Activated naive CD8-positive, alpha-beta T cell treated with anti-CD3 and anti-CD28 coated beads for 36 hours (primary cell): ENCODE measurements around the gene RASSF9. TPM values are rescaled to one million over a fixed set of nuclear protein-coding genes. Genes with fewer than 3 reads are reported as not detected.

Source experiments
- DNase-seq: peaks from one replicate; pipeline ENCODE4 v3.0.0; 2021
- H3K27ac Mint-ChIP-seq: one replicate; pipeline ENCODE4 v1.8.0; 2022; ENCODE audit warnings: mild to moderate bottlenecking, moderate library complexity, mixed read lengths
- H3K27me3 Mint-ChIP-seq: one replicate; pipeline ENCODE4 v1.8.0; 2022; ENCODE audit warnings: mild to moderate bottlenecking, mixed read lengths
- H3K36me3 Mint-ChIP-seq: one replicate; pipeline ENCODE4 v1.8.0; 2021; ENCODE audit warnings: mild to moderate bottlenecking, mixed read lengths
- H3K4me1 Mint-ChIP-seq: one replicate; pipeline ENCODE4 v1.8.0; 2021; ENCODE audit warnings: mixed read lengths
- H3K4me3 Mint-ChIP-seq: one replicate; pipeline ENCODE4 v1.8.0; 2022; ENCODE audit warnings: mild to moderate bottlenecking, moderate library complexity, mixed read lengths
- H3K9me3 Mint-ChIP-seq: one replicate; pipeline ENCODE4 v1.8.0; 2022; ENCODE audit warnings: mixed read lengths
- total RNA-seq, 2 experiments: library from RNA; stranded (reverse); gene quantifications; one replicate each; pipeline ENCODE4 v1.2.3, GENCODE V29; 2021

The RASSF9 gene
- total RNA-seq, 2 experiments from 2014 or later = not detected

DNA sequence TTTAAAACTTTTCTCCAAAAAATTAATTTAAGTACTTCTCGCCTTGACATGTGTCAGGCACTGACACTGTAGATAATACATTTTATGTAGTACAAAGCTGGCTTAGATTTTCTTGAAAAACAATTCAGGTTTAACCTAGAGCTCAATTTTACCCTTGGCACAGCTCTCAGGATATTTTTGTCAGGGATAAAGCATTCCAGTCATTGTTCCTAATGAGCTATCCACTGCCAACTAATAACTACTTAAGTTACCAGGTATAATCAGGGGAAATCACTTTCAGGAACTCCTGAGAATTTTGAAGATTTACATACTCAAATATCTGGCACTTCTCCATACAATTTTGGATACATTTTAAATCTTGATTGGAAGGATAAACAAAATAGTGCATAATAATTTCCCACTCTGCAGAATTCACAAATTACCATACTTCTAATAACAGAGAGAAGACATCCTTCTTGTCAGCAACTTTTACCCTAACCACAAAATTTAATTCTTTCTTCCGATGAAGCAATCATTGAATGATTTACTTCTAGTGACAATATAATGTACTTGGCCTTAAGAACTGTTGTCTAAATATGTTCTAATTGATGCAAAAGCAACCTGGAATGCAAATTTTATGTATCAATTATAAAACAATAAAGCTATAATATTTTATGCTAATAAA, 4.8 kb downstream of the RASSF9 start:
- Mint-ChIP-seq H3K36me3 (no peaks in the 10 kb centered on the region), H3K27me3 (peaks cover 7% of the 10 kb centered on the region), H3K4me3 (no peak overlapping the region), H3K27ac (no peak overlapping the region), H3K4me1 (no peaks in the 10 kb centered on the region), H3K9me3 (no peaks in the 10 kb centered on the region)
- DNase-seq = no peak

DNA sequence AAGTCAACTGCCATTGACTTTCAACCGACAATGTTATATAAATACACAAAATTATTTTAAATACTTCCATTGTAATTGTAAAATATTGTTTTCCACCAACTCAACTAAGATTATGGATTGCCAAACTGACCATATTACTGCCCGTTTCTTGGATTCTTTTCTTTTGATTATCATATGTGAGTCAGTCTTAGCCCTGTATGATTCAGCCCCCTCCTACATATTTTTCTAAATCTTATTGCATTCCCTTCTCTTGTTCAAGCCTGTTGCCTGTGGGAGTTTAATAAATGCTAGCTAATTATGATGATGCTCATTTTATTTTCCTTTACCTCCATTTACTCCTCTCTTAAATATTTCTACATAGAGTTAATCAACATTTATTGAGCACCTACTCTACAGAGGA, 6.8 kb downstream of the RASSF9 start:
- Mint-ChIP-seq H3K9me3 (no peaks in the 10 kb centered on the region), H3K27ac (no peak overlapping the region), H3K4me3 (no peak overlapping the region), H3K4me1 (no peaks in the 10 kb centered on the region), H3K36me3 (no peaks in the 10 kb centered on the region), H3K27me3 (no peaks in the 10 kb centered on the region)
- DNase-seq = no peak

DNA sequence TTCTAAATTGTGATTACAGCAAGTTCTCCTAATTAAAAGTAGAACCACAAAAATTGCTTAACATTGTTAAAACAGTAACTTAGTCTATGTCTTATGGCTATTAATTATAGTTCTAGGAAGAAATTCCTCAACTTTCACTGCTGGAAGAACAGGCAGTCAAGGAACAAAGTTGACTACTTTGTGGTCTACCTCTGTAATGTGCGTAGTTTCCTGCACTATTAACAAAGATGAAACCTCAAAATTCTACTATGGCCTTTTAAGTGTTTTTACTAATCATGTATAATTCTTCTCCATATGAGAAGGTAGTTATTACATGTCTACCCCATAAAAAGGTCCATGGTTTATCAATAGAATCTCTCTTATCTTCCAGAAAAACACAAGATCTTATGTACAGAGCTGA, 7.6 kb downstream of the RASSF9 start:
- DNase-seq = no peak
- H3K4me3 Mint-ChIP-seq = no peak overlapping the region
- H3K9me3 Mint-ChIP-seq = no peaks in the 10 kb centered on the region
- H3K27me3 Mint-ChIP-seq = no peaks in the 10 kb centered on the region
- H3K27ac Mint-ChIP-seq = no peak overlapping the region
- no peaks in the 10 kb centered on the region for H3K36me3 Mint-ChIP-seq
- H3K4me1 Mint-ChIP-seq = no peaks in the 10 kb centered on the region

DNA sequence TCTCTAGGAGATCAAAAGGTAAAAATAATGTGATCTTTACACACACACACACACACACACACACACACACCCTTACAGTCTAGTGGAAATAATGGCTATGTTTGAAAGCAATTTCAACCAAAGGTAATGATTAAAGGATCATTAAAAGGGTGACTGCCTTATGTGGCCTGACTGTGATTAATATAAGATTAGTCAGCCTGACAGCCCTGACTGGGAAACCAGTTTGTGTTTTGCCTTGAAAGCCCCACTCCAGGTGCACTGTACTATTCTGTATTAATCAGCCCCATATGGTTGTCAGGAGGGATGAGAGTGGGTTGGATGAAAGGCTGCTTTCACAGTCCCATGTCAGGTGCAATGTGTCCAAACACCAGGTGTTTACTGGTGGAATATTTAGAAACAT, 10.5 kb downstream of the RASSF9 start:
- Mint-ChIP-seq H3K27ac (no peak overlapping the region), H3K27me3 (no peaks in the 10 kb centered on the region), H3K4me1 (no peaks in the 10 kb centered on the region), H3K9me3 (no peaks in the 10 kb centered on the region), H3K36me3 (no peaks in the 10 kb centered on the region), H3K4me3 (no peak overlapping the region)
- no peak for DNase-seq

DNA sequence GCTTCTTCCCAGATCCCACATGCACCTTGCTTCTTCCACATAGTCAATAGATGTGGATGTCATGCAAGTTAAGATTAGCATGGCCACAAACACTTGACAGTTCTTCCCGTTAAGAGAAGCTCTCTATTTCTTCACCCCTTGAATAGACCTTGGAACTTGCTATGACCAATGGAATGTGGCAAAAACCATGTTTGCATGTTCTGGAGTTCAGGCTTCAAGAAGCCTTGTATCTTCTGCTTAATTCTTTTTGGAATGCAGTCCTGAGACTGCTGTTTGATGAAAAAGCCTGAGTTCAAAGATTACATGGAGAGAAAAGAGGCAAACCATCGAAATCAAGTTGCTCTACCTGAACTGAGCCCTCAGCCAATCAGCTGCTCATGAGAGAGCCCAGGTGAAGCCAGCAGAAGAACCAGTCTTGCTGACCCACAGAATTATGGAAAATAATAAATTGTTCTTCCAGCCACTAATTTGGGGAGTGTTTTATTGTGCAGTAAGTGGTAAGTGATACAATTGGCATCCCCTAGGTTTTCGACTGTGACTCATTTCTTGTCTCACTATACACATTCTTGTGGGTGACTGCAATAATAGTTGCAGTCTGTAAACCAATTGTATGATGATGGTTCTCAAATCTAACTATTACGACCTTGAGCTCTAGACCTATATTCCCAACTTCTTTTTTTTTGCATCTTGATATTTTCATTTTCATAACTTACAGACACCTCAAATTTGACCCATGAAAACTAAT, 12.6 kb downstream of the RASSF9 start:
- DNase-seq = no peak
- Mint-ChIP-seq H3K27me3 (no peaks in the 10 kb centered on the region), H3K4me1 (no peaks in the 10 kb centered on the region), H3K9me3 (no peaks in the 10 kb centered on the region), H3K36me3 (no peaks in the 10 kb centered on the region), H3K4me3 (no peak overlapping the region), H3K27ac (no peak overlapping the region)

DNA sequence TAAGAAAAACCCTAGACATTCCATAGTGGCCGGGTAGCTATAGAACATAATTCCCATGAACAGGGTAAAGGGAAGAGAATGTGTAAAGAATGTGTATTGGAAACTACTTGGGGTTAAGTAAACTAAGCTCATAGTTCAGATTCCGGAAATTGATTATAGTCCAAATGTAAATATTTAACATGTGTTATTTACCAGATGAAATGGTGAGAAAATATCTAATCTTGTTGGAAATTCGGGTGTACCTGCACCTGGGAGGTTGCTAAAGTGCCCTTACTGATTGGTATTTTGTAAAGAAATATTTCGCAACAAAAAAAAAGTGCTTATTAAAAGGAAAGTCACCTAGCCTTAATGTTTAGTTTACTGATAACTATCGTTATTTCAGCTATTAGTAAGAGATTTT, 14.4 kb downstream of the RASSF9 start:
- no peaks in the 10 kb centered on the region for H3K36me3 Mint-ChIP-seq
- H3K4me3 Mint-ChIP-seq = no peak overlapping the region
- no peaks in the 10 kb centered on the region for H3K9me3 Mint-ChIP-seq
- no peaks in the 10 kb centered on the region for H3K27me3 Mint-ChIP-seq
- no peaks in the 10 kb centered on the region for H3K4me1 Mint-ChIP-seq
- no peak overlapping the region for H3K27ac Mint-ChIP-seq
- no peak for DNase-seq

DNA sequence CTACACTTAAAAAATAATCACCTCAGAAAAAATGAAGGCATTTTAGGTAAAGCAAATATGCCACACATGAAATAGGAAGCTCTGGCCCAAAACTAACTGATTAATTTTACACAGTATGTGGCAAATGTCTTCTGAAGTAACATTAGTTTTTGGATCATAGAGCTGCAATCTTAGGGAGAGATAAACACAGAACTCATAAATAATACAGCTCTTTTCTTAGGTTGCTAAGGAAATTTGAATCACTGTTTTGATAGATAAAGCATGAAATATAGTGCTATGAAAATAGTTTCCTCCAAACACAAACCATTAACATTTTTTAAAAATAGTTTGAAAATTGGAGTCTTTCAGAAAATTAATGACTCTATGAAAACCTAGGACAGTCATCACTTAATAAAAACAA, 15.0 kb downstream of the RASSF9 start:
- no peaks in the 10 kb centered on the region for H3K4me1 Mint-ChIP-seq
- DNase-seq = no peak
- H3K4me3 Mint-ChIP-seq = no peak overlapping the region
- no peaks in the 10 kb centered on the region for H3K9me3 Mint-ChIP-seq
- H3K27ac Mint-ChIP-seq = no peak overlapping the region
- H3K27me3 Mint-ChIP-seq = no peaks in the 10 kb centered on the region
- H3K36me3 Mint-ChIP-seq = no peaks in the 10 kb centered on the region

DNA sequence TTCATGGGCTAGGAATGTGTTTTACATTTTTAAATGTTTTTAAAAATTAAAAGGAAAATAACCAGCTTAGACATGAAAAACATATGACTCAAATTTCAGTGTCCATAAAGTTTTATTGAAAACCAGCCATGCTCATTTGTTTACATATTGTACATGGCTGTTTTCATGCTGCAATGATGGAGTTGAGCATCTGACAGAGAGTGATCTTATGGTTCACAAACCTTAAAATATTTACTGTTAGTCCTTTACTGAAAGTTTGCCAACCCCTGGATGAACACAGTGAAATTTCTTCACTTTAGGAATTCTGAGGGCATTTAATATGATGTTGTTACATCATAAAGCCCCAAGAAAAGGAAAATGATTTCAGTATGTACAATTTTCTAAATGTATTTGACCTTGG, 16.1 kb downstream of the RASSF9 start:
- no peak for DNase-seq
- Mint-ChIP-seq H3K36me3 (no peaks in the 10 kb centered on the region), H3K27me3 (no peaks in the 10 kb centered on the region), H3K4me3 (no peak overlapping the region), H3K9me3 (no peaks in the 10 kb centered on the region), H3K27ac (no peak overlapping the region), H3K4me1 (no peaks in the 10 kb centered on the region)

DNA sequence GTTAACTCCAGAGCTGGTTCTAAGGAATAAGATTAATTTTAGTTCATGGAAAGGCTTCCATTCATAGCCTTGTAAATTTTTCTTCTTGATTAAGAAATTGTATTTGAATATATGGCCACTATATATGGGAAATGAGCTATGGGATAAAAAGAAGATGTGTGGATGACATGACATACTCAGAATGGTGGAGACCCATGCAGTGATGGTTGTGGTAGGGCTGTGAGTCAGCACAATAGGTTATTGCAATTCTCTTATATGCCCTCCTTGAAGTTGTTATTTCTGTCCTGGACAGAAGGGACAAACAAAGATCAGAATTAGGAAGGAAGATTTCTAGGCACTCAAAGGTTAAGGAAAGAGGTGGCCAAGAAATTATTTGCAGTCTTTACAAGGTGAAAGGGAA, 21.5 kb downstream of the RASSF9 start:
- no peaks in the 10 kb centered on the region for H3K27me3 Mint-ChIP-seq
- no peaks in the 10 kb centered on the region for H3K9me3 Mint-ChIP-seq
- no peak for DNase-seq
- no peak overlapping the region for H3K4me3 Mint-ChIP-seq
- no peaks in the 10 kb centered on the region for H3K36me3 Mint-ChIP-seq
- H3K4me1 Mint-ChIP-seq = no peaks in the 10 kb centered on the region
- no peak overlapping the region for H3K27ac Mint-ChIP-seq

DNA sequence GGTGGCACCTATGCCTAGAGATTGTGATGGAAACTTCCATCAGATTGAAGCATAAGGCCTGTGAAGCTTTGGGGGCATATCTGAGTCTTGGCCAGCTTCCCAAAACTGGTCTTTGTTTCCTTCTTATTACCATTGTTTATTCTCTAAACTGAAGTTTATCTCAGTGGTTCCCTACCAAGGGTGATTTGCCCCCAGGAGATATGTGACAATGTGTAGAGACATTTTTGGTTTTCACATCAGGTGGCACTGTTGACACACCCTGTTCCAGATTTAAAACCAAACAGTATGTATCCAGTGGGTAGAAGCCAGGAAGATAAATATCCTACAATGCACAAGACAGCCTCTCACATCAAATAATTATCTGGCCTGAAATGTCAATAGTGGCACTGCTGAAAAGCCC, 22.1 kb downstream of the RASSF9 start:
- H3K27me3 Mint-ChIP-seq = no peaks in the 10 kb centered on the region
- no peaks in the 10 kb centered on the region for H3K4me1 Mint-ChIP-seq
- no peaks in the 10 kb centered on the region for H3K36me3 Mint-ChIP-seq
- H3K4me3 Mint-ChIP-seq = no peak overlapping the region
- H3K9me3 Mint-ChIP-seq = no peaks in the 10 kb centered on the region
- no peak for DNase-seq
- no peak overlapping the region for H3K27ac Mint-ChIP-seq

DNA sequence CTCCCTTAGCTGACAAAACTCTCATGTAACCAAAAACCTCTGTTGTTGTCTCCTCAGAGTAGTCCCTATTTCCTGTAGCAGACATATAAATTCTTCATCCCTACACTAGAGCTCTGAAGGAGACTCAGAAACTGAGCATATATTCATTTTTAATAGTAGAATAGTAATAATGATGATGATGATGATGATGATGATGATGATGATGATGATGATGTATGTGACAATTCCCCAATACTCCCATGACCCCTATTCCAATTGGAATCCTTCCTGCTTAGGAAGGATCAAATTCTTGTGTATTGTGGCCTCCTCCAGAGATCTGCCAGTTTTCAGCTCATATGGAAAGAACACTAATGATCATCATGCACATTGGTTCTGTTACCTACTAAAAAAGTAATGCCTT, 26.7 kb downstream of the RASSF9 start:
- Mint-ChIP-seq H3K36me3 (no peaks in the 10 kb centered on the region), H3K4me3 (no peak overlapping the region), H3K4me1 (no peaks in the 10 kb centered on the region), H3K9me3 (no peaks in the 10 kb centered on the region), H3K27me3 (no peaks in the 10 kb centered on the region), H3K27ac (no peak overlapping the region)
- no peak for DNase-seq

DNA sequence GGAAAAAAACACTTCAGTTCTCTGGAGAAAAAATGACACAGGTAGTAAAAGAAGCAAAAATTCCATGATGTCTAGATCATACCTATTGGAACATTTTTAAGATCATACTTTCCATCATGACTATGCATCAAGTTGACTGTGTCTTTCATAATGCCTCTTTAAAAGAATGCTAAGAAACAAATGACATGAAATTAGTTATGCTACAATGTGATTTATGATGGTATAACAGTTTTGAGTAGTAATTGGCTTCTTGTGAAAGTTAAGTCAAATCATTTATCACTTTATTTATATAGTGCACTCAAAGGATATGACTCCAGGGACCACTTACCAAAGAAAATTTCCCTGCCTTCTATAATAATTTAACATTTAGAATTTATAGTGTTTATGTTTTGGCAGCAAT, 28.5 kb downstream of the RASSF9 start:
- no peak overlapping the region for H3K27ac Mint-ChIP-seq
- no peak overlapping the region for H3K4me3 Mint-ChIP-seq
- H3K27me3 Mint-ChIP-seq = no peaks in the 10 kb centered on the region
- H3K4me1 Mint-ChIP-seq = no peaks in the 10 kb centered on the region
- no peaks in the 10 kb centered on the region for H3K9me3 Mint-ChIP-seq
- H3K36me3 Mint-ChIP-seq = no peaks in the 10 kb centered on the region
- no peak for DNase-seq

DNA sequence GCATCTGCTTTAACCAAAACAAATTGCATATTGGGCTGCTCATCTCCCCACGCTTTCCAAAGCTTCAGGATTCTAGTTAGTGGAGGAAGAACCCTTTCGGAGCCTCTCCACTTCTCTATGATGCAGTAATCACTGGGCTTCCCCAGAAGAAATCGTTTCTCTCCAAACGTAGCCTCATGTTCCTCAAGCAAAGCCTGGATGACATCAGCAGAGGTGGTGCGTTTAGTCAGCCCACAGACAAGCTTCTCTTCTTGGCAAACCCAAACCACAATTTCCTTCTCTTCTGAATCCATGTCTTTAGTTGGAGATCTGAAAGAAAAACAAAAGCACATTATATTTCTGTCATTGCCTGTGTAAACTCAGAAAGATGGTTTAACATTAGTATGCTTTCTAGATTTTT, 30.6 kb downstream of the RASSF9 start:
- Mint-ChIP-seq H3K36me3 (no peaks in the 10 kb centered on the region), H3K9me3 (no peaks in the 10 kb centered on the region), H3K27me3 (no peaks in the 10 kb centered on the region), H3K27ac (no peak overlapping the region), H3K4me3 (no peak overlapping the region), H3K4me1 (no peaks in the 10 kb centered on the region)
- no peak for DNase-seq

DNA sequence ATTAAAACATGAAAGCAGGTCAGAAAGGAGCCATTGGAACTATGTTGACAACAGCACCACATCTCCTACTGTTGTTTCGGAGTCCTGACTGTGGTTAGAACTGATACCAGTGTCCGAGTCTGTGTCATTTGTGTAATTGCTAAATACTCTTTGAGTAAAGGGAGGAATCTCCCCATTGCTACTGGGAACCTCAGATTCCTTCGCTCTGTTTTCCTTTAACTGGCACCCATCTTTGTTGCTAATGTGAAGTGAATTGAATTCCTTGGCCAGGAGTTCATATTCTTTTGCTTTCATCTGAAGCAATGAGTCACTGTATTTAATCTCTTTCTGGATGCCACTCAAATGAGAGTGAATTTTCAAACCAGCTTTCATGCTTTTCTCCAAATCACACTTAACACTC, 31.5 kb downstream of the RASSF9 start:
- no peak for DNase-seq
- H3K27me3 Mint-ChIP-seq = no peaks in the 10 kb centered on the region
- H3K4me3 Mint-ChIP-seq = no peak overlapping the region
- H3K4me1 Mint-ChIP-seq = no peaks in the 10 kb centered on the region
- no peaks in the 10 kb centered on the region for H3K9me3 Mint-ChIP-seq
- no peaks in the 10 kb centered on the region for H3K36me3 Mint-ChIP-seq
- no peak overlapping the region for H3K27ac Mint-ChIP-seq

DNA sequence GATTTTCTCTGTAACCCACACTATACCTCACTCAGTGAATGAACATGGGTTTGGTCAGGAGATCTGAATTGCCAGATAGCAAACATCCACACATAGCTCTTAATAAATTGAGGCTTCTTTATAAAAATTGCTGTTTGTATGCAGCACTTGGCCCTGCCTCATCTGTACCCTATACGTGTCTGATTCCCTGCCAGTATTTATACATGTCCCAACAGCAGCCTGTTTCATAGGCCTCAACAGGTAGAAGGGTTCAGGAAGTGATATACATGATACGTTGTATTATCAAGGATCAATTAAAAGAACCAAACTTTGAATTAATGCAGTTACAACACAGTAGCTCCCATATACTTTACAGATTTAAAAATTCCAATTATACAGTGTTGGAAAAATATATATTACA, 32.3 kb downstream of the RASSF9 start:
- DNase-seq = no peak
- Mint-ChIP-seq H3K4me3 (no peak overlapping the region), H3K9me3 (no peaks in the 10 kb centered on the region), H3K27me3 (no peaks in the 10 kb centered on the region), H3K27ac (no peak overlapping the region), H3K36me3 (no peaks in the 10 kb centered on the region), H3K4me1 (no peaks in the 10 kb centered on the region)

DNA sequence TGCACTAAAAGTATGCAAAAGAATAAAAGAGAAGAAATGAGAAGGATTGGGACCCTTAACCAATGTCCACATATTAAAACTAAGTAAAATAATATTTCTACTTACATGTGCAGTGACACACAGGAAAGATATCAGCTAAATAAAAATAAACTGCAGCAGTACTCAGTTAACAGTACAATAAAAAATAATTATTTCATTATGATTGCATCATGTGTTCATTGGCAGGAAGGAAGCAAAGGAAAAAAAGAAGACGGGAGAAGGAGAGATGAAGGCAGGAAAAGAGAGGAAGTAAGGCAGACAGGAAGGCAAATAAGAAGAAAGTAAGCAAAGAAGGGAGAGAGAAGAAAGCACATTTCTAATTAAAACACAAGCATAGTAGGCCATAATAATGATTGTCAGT, 33.0 kb downstream of the RASSF9 start:
- no peaks in the 10 kb centered on the region for H3K4me1 Mint-ChIP-seq
- H3K27me3 Mint-ChIP-seq = no peaks in the 10 kb centered on the region
- no peaks in the 10 kb centered on the region for H3K36me3 Mint-ChIP-seq
- no peak overlapping the region for H3K4me3 Mint-ChIP-seq
- H3K9me3 Mint-ChIP-seq = no peaks in the 10 kb centered on the region
- H3K27ac Mint-ChIP-seq = no peak overlapping the region
- DNase-seq = no peak
